OCI-LY3 (cell line): ENCODE results near the gene TLL2.

Experiments used
- CTCF ChIP-seq: fragments of 200-600, 300-600 bp; sonication (generic); IDR thresholded peaks from 2 replicates; pipeline ENCODE4 v1.5.1; 2014; ENCODE audit warnings: antibody characterized with exemption, low read length, low read depth
- EZH2phosphoT487 ChIP-seq: fragments of 200-600 bp; shearing (Covaris generic); IDR thresholded peaks from 2 replicates; pipeline ENCODE4 v1.6.1; 2018; ENCODE audit warnings: antibody characterized with exemption, mixed run types, low read depth

- no peak for TF ChIP-seq CTCF
- no peak for TF ChIP-seq EZH2phosphoT487
Observed at GRCh38 chr10:96319754-96320474, 193.8 kb downstream of the TLL2 start.
